ENCODE measurements around the gene SLC9A8.

DNA sequence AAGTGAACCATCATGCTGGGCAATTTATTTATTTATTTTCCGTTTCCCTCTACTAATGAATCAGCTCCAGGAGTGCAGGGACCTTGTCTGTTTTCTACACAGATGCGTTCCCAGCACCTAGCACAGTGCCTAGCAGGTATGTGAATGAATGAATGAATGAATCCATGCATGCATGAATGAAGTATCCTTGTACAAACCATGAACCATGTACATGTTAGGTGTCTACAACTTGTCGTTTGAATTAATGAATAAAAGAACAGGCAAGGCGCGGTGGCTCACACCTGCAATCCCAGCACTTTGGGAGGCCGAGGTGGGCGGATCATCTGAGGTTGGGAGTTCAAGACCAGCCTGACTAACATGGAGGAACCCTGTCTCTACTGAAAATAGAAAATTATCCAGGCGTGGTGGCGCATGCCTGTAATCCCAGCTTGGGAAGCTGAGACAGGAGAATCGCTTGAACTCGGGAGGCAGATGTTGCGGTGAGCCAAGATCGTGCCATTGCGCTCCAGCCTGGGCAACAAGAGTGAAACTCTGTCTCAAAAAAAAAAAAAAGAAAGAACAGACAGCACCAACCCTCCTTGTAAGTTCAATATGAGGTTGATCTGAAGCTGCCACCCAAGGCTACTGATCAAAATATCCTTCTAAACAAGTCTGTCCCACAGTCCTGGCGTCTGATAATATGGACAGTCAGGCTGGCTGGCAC lies 27.3 kb upstream of the SLC9A8 start:
- TF ChIP-seq, protein P1, sequence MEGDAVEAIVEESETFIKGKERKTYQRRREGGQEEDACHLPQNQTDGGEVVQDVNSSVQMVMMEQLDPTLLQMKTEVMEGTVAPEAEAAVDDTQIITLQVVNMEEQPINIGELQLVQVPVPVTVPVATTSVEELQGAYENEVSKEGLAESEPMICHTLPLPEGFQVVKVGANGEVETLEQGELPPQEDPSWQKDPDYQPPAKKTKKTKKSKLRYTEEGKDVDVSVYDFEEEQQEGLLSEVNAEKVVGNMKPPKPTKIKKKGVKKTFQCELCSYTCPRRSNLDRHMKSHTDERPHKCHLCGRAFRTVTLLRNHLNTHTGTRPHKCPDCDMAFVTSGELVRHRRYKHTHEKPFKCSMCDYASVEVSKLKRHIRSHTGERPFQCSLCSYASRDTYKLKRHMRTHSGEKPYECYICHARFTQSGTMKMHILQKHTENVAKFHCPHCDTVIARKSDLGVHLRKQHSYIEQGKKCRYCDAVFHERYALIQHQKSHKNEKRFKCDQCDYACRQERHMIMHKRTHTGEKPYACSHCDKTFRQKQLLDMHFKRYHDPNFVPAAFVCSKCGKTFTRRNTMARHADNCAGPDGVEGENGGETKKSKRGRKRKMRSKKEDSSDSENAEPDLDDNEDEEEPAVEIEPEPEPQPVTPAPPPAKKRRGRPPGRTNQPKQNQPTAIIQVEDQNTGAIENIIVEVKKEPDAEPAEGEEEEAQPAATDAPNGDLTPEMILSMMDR (IDR thresholded peaks at IDR 0.05) = no peak
- TF ChIP-seq EZH2 (IDR thresholded peaks at IDR 0.05) = no peak
